GM18511 (cell line): ENCODE data around the gene TSSK2.
A peak's percentile ranks its signal among the peaks of the same experiment; 100 is the strongest.

ENCODE experiments used
- ATAC-seq: cut with Tn5 transposase; IDR thresholded peaks from one replicate; pipeline ENCODE4 v1.9.1; 2021; ENCODE audit warnings: mild to moderate bottlenecking, moderate library complexity; ENCODE audit not compliant: unreplicated experiment

The TSSK2 gene

GRCh38 chr22:19105867-19106802 lies 25.0 kb upstream of the TSSK2 start:
- no peak for ATAC-seq

DNA sequence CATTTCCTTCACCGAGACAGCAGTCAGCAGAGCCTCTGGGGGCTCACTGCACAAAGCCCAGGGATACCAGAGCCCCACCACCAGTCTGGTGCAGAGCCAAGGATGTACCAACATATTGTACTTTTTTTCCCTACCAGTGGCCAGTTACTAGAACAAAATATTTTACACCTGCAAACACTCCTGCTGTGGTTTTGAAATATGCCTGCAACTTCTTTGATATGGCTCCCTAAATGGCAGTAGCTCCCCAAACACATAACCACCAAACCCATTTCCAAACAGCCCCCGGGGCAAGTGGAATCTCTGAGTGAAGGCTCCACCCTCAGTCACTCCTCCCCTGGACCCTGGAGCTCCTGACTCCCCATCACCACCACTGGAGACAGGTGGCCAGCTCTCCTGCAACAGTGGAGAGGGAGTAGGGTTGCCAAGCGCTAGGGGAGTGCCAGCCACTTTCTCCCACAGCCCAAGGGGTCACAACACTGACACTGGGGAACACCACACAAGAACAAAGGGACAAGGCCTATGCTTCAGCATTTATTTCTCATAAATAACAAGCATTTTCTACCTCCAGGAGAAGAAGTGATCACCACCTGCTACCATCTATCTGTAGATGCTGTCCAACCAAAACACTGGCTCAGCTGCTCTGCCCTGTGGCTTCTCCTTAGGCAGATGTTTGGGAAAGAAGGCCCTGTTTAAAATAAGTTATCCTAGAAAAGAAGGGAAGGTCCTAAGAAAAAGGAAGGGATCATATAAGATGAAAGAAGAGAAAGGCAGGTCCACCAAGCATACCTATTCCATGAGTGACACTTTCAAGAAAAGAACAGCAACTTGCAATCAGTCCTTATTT lies 24.0 kb upstream of the TSSK2 start:
- ATAC-seq, result no peak

DNA sequence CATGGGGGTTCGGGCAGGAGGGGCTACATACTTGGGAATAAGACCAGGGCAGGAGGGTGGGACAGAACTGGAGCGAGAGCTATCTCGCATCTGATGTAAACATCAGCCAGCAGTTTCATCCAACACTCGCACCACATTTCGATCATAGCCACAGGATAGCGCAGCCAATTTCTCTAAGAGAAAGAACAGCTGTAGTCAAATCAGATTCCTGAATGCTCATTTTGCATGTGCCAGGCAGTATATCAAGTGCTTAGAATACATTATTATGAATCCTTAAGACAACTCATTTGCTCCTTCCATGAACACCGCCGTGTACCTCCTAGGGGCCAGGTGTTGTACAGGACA lies 23.4 kb upstream of the TSSK2 start:
- no peak for ATAC-seq

DNA sequence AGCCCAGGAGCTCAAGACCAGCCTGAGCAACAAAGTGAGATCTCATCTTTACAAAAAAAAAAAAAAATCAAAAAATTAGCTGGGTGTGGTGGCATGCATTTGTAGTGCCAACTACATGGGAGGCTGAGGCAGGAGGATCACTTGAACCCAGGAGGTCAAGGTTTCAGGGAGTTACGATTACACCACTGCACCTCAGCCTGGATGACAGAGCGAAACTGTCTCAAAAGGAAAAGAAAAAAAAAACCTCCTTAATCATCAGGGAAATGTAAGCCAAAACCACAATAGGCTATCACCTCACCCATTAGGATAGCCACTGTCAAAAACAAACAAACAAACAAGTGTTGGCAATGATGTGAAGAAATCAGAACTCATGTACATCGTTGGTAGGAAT lies 22.3 kb upstream of the TSSK2 start:
- ATAC-seq, result no peak

- ATAC-seq, result peak; percentile 82
These were observed 21.7 kb upstream of the TSSK2 start for GRCh38 chr22:19109198-19110063.

DNA sequence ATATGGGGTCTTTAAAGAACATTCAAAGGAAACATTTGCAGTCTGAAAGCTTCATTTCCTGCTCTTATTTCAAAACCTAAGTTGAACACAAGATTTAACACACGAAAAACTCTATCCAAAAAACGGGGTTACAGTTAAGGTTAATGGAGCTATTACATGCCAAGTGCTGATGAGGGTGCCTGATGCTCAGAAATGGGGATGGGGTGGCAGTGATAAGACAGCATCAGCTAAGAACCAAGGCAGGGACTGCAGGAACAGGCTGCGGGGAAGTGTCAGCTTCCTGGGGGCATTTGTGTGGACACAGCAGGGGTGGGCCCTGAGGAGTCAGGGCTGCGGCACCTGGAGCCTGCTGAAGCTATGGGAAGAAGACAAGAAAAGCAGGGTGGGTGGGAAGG lies 21.0 kb upstream of the TSSK2 start:
- no peak for ATAC-seq

GRCh38 chr22:19110646-19111045 lies 20.5 kb upstream of the TSSK2 start:
- ATAC-seq, result no peak

- ATAC-seq, result no peak
These were observed 20.0 kb upstream of the TSSK2 start for GRCh38 chr22:19111140-19111539.

GRCh38 chr22:19111584-19111983 lies 19.5 kb upstream of the TSSK2 start:
- no peak for ATAC-seq

DNA sequence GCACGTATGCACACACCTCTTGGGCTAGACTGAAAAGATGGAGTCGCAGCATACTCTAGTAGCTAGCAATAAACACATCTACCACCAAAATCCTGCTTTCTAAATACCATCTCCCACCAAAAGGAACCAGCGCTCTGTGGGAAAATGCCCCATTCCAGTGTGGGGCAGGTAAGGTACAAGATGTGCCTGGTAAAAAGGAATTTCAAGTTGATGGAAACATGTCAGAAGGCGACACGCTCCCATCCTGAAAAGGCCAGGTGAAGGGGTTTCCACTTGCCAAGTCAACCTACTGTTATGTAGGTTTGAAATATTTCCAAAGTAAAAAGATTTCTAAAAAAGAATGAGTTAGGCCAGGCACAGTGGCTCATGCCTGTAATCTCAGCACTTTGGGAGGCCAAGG lies 17.7 kb upstream of the TSSK2 start:
- no peak for ATAC-seq

GRCh38 chr22:19114984-19115552 lies 16.0 kb upstream of the TSSK2 start:
- no peak for ATAC-seq

GRCh38 chr22:19115628-19116027 lies 15.5 kb upstream of the TSSK2 start:
- ATAC-seq, result no peak

GRCh38 chr22:19117111-19117512 lies 14.0 kb upstream of the TSSK2 start:
- no peak for ATAC-seq

GRCh38 chr22:19118329-19118880 lies 12.7 kb upstream of the TSSK2 start:
- no peak for ATAC-seq

DNA sequence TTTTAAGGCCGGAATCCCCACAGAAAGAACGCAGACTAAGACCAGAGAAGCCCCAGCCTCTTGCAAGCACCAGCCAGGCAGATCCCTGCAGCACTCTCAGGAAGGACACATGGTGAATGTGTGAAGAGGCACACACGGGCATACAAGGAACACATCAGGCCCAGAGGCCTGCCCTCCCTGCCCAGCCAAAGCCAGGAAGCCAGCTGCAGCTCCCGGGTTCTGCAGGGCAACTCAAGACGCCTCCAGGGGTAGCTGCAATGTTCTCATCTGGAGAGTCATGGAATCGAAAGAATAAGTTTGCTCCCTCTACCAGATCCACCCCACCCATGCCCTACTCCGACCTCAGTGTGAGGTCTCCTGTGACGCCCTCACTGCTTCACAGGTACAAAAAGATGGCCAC lies 11.2 kb upstream of the TSSK2 start:
- ATAC-seq, result no peak

GRCh38 chr22:19120829-19121630 lies 10.1 kb upstream of the TSSK2 start:
- ATAC-seq, result peak; percentile 11

DNA sequence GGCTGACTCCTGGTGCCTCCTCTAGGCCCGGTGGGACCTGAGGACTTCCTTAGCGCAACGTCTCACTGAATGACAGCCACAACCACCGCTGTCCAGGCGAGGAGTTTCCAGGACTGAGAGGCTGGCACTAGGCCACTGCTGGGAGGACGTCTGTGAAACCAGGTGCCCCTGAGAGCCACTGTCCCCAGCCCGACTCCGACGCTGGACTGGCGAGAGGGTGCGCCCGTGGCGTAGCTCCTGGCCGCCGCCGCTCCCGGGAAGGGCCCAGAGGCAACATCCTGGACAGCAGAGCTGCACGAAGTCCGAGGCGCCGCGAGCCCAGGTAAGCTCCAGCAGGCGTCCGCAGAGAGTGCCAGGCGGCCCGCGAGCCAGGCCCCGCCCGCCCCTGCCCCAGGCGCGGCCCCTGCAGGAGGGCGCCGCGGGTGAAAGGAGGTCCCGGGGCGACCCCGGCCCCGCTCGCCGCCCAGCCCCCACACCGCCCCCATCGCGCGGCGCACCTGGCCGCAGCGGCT lies 9.4 kb upstream of the TSSK2 start:
- ATAC-seq, result peak; percentile 32

DNA sequence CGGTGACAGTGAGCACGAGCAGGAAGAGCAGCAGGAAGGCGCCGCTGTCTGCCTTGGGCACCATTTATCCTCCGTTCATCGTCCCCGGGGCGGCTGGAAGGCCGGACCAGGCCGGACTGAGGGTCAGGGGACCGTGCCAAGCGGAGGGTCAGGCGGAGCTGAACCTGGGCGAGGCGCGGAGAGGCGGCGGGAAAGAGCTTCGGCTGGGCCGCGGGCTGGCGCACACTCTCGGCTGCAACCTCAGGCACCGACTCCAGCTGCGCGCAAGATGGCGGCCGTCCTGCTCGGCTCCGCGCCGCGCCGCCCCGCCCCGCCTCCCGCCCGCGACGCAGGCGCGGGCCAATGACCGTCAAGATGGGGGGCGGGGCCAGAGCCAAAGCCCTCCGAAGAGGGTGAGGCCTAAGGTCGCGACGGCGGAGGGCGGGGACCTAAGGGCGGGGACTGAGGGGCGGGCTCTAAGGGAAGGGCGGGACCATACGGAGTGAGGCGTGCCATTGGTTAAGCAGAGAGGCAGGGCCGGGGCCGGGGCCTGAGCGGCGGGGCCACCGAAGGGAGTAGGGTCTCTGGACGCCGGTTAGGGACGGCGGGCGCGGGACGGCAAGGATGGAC lies 8.9 kb upstream of the TSSK2 start, which contains the start of gene DGCR2:
Gene DGCR2, minus strand, starts transcription at position 270 of the 609 bp plus-strand sequence. Its CDS starts 206 bp downstream, at position 64.
- peak; percentile 91 for ATAC-seq
